Stimulated activated CD8-positive, alpha-beta memory T cell treated with anti-CD3 and anti-CD28 coated beads, Interleukin-15, amount 100 ng/mL, for 24 hours (primary cell): ENCODE results near the gene CRACR2A.

Experiments
- DNase-seq: peaks from one replicate; pipeline ENCODE4 v3.0.0-alpha.2; 2020; ENCODE audit warnings: low read depth

The CRACR2A gene

DNA sequence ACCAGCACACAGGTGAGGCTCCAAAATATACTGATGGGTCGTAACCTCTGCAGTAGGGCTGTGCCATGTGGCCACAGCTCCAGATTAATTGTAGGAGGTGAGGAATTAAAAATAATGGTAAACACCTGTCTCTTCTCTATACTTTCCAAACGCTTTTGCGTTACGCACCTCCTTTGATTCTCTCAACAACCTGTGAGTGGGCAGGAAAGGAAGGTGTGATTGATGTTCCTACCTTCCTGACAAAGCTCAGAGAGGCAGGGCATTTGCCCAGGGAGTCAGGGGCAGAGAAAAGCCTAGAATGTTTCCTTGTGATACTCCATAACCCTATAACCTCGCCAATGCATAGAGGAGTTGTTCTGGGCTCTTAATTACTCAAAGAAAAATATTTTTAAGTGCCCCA, 137.0 kb downstream of the CRACR2A start:
- no peak for DNase-seq

DNA sequence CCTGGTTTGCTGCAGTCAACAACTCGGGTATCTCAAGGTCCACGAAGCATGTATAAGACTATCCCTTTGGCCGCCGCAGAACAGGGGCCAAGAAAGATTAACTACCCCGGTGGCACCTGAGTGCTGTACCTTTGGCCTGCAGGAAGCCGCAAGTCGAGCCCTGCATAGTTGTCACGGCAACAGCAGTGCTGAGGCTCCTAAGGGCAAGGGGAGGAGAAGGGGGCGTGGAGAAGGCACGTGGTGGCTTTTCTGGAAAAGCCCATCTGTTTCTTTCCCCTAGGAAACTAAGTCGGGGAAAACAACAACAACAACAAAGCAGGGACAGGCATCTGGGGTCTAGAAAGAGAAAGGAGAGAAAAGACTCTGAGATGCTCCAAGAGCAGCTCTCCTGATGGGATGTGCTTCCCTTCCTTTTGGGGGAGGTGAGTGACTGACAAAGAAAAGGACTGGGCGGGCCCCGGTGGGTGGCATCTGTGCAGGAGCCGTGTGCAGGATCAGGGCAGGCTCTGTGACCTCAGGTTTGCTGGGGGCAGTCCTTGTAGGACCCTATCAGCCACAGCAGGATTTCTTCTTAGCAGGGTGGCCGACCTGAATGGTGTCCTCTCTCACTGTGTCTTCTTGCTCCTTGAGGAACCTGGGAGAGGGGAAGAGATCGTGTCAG, 138.0 kb downstream of the CRACR2A start:
- DNase-seq, result no peak

- no peak for DNase-seq
Observed at GRCh38 chr12:3613641-3614395, 139.1 kb downstream of the CRACR2A start.

DNA sequence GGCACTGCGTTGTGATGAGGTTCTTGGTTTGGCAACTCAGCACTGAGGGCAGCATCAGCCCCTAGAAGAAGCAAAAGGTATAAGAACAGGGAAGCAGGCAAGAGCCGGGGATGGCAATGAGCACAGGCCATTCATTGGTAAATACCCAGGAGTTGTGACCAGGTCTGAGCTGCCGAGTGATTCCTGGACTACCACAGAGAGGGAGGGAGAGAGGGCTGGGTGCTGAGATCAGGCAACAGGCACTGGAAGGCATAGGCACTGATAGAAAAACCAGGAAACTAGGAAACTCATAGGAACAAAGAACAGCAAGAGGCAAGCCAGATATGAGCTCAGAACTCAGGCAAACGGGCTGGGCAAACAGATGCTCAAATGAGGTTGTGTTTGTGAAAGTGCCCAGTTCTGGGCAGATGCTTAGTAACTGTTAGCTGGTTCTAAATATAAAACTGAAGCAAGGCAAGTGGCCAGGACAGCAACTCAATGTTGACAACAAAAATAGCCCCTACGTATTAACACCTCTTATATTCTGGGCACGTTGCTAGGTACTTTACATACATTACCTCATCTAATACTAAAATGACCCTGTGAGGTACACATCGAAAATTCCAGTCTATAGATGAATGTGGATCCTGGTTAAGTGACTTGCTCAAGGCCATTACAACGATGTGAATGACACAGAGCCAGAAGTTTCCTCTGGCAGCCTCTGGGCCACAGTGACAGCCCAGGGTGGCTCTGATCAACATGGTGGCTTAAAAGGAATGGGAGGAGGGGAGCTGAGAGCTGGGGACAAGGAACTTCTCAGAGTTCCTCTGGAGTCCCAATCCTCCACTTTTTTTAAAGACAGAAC, 140.8 kb downstream of the CRACR2A start:
- DNase-seq, result no peak

- no peak for DNase-seq
Observed at GRCh38 chr12:3607821-3608220, 145.1 kb downstream of the CRACR2A start.

- no peak for DNase-seq
Observed at GRCh38 chr12:3607039-3607720, 145.7 kb downstream of the CRACR2A start.

GRCh38 chr12:3606128-3606527, 146.8 kb downstream of the CRACR2A start:
- DNase-seq, result no peak

GRCh38 chr12:3605692-3606091, 147.2 kb downstream of the CRACR2A start:
- DNase-seq, result no peak

DNA sequence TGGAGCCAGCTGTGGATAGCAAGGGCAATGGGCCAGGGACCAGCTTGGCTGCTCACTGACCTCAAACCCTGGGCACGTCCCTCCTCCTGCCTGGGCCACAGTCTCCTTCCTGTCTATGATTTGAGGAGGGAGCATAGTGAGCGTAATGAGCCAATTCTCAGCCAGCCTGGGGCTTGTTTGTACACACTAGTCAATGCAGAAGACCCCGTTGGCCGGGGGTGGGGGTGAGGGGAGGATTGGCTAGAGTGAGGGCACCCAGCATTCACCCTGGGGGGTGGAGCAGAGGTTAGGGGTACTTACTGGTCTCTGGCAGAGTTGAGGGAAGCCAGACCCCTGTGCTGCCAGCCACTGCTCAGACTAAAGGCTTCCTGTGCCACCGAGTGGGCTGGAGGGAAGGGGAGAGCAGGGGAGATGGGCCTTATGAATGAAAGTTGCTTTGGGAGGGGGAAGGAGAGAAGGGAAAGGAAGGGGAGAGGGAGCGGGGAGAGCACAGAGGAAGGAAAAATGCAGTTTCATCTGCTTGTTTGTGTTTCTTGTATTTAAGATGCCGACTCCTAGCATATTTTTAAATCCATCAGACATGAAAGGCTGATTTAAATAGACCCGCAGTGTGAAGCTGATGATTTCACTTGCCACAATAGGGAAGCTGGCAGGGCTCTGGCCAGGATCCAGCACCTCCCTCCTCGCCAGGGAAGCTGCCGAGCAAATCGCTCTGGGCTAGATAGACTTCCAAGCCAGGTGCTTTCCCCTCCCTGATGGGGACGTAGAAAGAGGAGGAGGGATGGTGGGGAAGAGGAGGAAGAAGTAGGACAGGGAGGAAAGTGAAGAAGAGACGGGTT, 147.9 kb downstream of the CRACR2A start:
- DNase-seq, result no peak

DNA sequence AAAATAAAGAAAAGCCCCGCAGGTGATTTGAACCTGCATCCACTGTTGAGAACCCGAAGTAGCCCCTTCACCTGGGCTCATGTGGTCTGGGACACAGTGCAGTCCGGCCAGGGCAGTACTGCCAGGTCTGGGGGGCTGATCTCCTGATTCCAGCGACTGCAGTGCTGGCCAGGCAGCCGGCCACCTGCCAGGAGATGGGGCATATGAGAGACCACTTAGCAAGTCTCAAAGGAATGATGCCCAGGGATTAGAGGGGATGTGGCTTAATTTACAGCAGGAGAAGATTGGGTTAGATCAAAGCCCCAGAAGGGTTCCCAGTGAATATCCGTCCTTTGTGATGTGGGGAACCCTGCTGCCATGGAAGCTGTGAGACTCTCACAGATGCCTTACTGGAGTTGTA, 148.6 kb downstream of the CRACR2A start:
- no peak for DNase-seq

DNA sequence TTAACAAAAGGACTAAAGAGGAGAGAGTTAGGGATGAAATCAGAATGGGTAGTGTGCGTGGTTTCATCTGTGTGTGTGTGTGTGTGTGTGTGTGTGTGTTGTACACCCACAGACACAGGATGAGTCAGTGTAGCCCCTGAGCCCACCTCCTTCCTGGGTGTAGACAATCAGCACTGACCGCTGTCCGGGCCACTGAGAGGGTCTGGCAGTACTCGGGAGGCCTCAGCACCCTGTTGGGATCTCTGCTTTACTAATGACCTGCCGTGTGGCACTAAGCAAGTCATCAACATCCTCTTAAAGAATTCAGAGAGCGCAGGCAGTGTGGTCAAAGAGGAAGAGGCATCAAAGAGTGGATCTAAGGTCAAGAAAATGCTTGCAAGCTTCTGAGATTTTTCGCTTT, 149.3 kb downstream of the CRACR2A start:
- DNase-seq, result no peak

- DNase-seq, result no peak
Observed at GRCh38 chr12:3602488-3602887, 150.4 kb downstream of the CRACR2A start.

DNA sequence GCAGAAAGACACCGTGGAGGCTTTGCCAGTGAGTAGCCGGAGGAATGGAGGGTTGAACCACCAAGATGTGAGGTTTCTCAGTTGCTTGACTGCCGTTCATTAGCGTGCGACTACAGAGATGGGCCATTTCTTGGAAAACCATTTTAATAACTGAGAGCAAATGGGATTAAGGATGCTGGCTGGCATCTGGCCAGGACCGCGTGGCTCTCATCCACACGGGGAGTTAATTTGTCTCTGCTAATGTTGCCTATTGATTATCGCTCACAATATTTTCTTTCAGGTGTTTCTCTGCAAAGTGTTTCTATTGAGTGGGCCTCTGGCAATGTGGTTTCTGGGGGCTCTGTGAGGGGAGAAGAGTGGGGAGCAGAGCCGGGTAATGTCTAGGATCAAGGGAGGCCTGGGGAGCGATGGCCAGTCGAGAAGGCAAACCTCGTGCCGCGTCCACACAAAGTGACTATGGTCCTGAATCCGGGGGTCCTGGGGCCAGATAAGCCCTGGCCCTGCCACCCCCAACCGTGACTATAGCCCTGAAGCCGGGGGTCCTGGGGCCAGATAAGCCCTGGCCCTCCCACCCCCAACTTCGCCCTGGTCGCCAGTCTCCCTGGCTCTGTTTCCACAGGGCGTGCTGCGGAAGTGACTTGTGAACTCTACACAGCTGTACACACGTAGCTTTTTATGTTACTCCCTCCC, 151.3 kb downstream of the CRACR2A start:
- no peak for DNase-seq

DNA sequence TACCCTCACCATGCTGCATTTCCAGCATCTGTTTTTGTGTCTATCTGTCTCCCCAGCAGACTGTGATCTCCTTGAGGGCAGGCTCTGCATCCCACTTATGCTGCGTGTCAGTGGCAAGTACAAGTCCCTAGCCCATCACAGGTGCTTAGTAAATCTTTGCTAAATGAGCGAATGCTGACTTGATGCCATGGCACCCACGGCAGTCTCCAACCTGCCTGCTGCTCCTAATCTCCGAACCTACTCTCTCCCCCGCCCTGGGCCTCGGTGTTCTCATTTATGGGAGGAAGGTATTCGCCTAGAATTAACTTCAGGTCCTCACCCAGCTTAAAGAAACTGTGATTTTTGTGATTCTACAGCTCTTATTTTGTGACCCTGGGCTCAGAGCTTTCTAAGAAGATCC, 152.0 kb downstream of the CRACR2A start:
- DNase-seq, result no peak

GRCh38 chr12:3600039-3600720, 152.7 kb downstream of the CRACR2A start:
- DNase-seq, result no peak

GRCh38 chr12:3598896-3599860, 153.7 kb downstream of the CRACR2A start:
- DNase-seq, result no peak

DNA sequence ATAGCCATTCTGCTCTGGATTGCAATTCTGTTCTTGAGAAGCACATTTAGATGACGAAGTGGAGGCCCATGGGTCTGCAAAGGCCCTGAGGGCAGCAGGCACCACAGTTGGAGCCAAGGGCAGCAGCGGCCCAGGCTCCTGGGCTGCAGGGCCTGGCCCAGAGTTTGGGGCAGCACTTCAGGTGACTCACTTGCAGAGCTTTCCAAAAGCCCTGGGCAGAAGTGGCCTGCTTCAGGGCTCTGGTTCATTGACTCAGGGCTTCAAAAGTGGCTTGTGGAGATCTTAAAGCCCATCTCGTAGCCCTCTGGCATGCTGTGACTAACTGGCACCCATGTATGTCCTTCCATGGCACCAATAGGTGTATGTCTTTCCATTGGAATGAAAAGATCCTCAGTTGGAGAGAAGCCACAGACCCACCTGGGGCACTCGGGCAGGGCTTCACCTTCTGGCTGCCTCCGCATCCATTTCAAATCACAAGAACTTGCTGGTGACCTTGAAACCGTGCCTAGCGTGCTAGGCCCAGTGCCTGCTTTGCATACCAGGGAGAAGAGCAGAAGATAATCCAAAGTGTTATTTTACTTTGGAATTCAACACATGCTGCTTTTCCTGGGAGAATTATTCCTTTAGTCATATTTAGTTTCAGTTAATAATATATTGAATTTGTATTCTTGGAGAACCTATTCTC, 155.2 kb downstream of the CRACR2A start:
- no peak for DNase-seq

DNA sequence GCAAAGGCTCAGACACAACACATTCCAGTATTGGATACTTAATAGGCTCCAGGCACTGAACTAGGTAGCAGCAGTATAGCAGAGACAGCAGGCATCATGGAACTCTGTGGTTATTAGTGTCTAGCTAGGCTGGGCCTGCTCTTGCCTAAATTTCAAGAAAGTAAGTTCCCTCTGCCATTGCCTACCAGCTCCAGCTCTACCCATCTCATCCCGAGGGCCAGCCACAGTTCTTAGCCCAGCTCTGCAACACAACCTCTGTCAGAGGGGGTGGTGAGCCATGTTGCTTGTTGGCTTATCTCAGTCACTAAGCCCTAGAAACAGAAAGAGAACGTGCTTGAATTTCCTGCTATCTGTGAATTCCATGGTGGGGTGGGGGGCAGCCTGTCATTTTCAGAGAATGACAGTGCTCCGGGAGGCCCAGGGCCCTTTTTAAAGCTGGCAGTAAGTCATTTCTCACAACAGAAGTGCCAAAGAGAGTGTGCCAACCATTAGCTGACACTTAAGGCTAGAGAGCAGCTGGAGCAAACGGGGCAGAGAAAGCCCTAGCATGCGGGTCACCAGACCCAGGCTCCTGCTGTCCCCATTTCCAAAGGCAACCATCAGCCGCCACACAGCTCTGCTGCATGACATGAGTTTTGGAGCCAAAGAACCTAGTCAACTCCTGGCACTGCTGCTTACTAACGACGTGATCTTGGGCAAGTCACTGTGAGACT, 156.1 kb downstream of the CRACR2A start:
- DNase-seq, result no peak
